K562 (cell line): ENCODE results near the gene IDI1. TPM values are rescaled to one million over a fixed set of nuclear protein-coding genes. Genes with fewer than 3 reads are reported as not detected.

Experiments
- CBFA2T3 ChIP-seq: fragments of 450-650 bp; IDR thresholded peaks from 2 replicates; pipeline ENCODE4 v1.6.1; 2017
- CEBPZ ChIP-seq: fragments of 150-350 bp; IDR thresholded peaks from 2 replicates; pipeline ENCODE4 v1.6.1; 2014; ENCODE audit warnings: low read depth, mild to moderate bottlenecking, low read length, borderline replicate concordance
- HOXB6 ChIP-seq: fragments of 250-450 bp; sonication (Bioruptor Pico); IDR thresholded peaks from 2 replicates; pipeline ENCODE4 v1.5.1; 2022; ENCODE audit warnings: mild to moderate bottlenecking, borderline replicate concordance
- ILF3 ChIP-seq: fragments of 450-650 bp; IDR thresholded peaks from 2 replicates; pipeline ENCODE4 v1.6.1; 2018; ENCODE audit warnings: antibody characterized with exemption, mild to moderate bottlenecking, moderate library complexity, borderline replicate concordance
- KLF16 ChIP-seq: IDR thresholded peaks from 2 replicates; pipeline ENCODE4 v1.6.1; 2016; ENCODE audit warnings: antibody characterized with exemption
- NFIC ChIP-seq: fragments of 450-650 bp; IDR thresholded peaks from 2 replicates; pipeline ENCODE4 v1.6.1; 2017; ENCODE audit warnings: mild to moderate bottlenecking, inconsistent platforms
- NR2C2 ChIP-seq, 2 experiments: fragments of 200-800 bp in 1 of 2; sonication (Bioruptor generic) in 1 of 2; sonication (generic) in 1 of 2; formaldehyde crosslinking in 1 of 2; IDR thresholded peaks; 2 replicates each; pipeline versions ENCODE4 v1.6.1 to v1.8.0; 2016 to 2022; ENCODE audit warnings: mild to moderate bottlenecking in 1 of 2, missing compliant biosample characterization in 1 of 2, missing genetic modification characterization in 1 of 2, missing genetic modification reagents in 1 of 2
- RBFOX2 ChIP-seq: fragments of 200-400 bp; formaldehyde crosslinking; IDR thresholded peaks from 2 replicates; pipeline ENCODE4 v1.6.1; 2017; ENCODE audit warnings: low read depth, mild to moderate bottlenecking, low read length, moderate library complexity
- RCOR1 ChIP-seq, 2 experiments: IDR thresholded peaks; 2 replicates each; pipeline ENCODE4 v1.6.1; 2012; ENCODE audit warnings: low read depth in 2 of 2, low read length in 2 of 2, borderline replicate concordance in 1 of 2, improper control_type of control experiment in 1 of 2
- REST ChIP-seq, 2 experiments: fragments of 450-650 bp; formaldehyde crosslinking in 1 of 2; IDR thresholded peaks; 2 replicates each; pipeline versions ENCODE4 v1.4.0 to v1.6.1; 2014 to 2020; ENCODE audit warnings: mild to moderate bottlenecking in 2 of 2, borderline replicate concordance in 1 of 2, low read depth in 1 of 2
- ZNF592 ChIP-seq: fragments of 450-650 bp; IDR thresholded peaks from 2 replicates; pipeline ENCODE4 v1.6.1; 2017; ENCODE audit warnings: antibody characterized with exemption, mild to moderate bottlenecking
- polyA plus RNA-seq, 8 experiments: library from polyadenylated mRNA; depleted of rRNA in 4 of 8; stranded (reverse) in 5 of 8; unstranded in 3 of 8; fragments of >200 nt; fragmentation: Nextera tagmentation in 2 of 8; fragmentation: Illumina TruSeq in 1 of 8; extraction: Ambion mirVana in 2 of 8; extraction: Trizol in 1 of 8; gene quantifications; 2 replicates each; pipeline versions ENCODE4 v1.2.1 to v1.2.3, GENCODE V29; 2011 to 2014; ENCODE audit warnings: inconsistent platforms in 1 of 8, missing spikeins in 1 of 8
- total RNA-seq, 7 experiments: library from RNA; depleted of rRNA in 6 of 7; stranded (reverse); fragments of >200 nt in 6 of 7; fragmentation: Illumina TruSeq in 2 of 7; extraction: Trizol in 2 of 7; gene quantifications; 2 replicates each; pipeline versions ENCODE4 v1.2.1 to v1.2.3, GENCODE V29; 2011 to 2021; ENCODE audit warnings: low replicate concordance in 1 of 7

IDI1 gene
- total and polyA plus RNA-seq, 9 of the 15 experiments (the other 6 are each of a cell fraction or from before 2014, with no cell fraction given): 70.0 to 265 (median 119) TPM

GRCh38 chr10:1009071-1009494 is 39.8 kb downstream of the IDI1 start (continued):
- TF ChIP-seq REST (IDR thresholded peaks at IDR 0.05; ENCODE audit: borderline replicate concordance): no peak
- no peak for TF ChIP-seq REST (CRISPR knock-in tag; IDR thresholded peaks at IDR 0.05; ENCODE audit: low read depth)
- peak; percentile 23; the same call in 1 of the 2 replicates for TF ChIP-seq KLF16
- TF ChIP-seq ILF3: no peak
- 0 out of 2 replicates have a peak, but pooled peaks have one; percentile 27 for TF ChIP-seq ZNF592
- TF ChIP-seq HOXB6 (CRISPR knock-in tag): no peak
- TF ChIP-seq RBFOX2: 0 out of 2 replicates have a peak, but pooled peaks have one; percentile 25
- TF ChIP-seq CBFA2T3: peak; percentile 91
- TF ChIP-seq CEBPZ: no peak
- TF ChIP-seq RCOR1 (IDR thresholded peaks at IDR 0.05; ENCODE audit: borderline replicate concordance in 1 of 2, low read depth in 2 of 2, low read length in 2 of 2): peak in 1 of 2 experiments; percentile 75; a peak in 2 of 4 replicates
- TF ChIP-seq NFIC: peak; percentile 57
- no peak for TF ChIP-seq NR2C2 (CRISPR knock-in tag; IDR thresholded peaks at IDR 0.05)
- TF ChIP-seq NR2C2 (tag; IDR thresholded peaks at IDR 0.05): no peak
